GM19395 (cell line): ENCODE results near the gene FUT7.
"Not testable (repeated sequence)": the region's sequence is repeated elsewhere in the genome, so short reads cannot be mapped to it uniquely, and the experiment has no call there.

ENCODE experiments used
- ATAC-seq: cut with Tn5 transposase; IDR thresholded peaks from one replicate; pipeline ENCODE4 v1.9.1; 2021; ENCODE audit warnings: mild to moderate bottlenecking, moderate library complexity; ENCODE audit not compliant: unreplicated experiment

Gene FUT7

GRCh38 chr9:137034039-137034708 lies 2.3 kb upstream of the FUT7 start:
- ATAC-seq = no peak

GRCh38 chr9:137033481-137033880 lies 1.6 kb upstream of the FUT7 start:
- not testable (repeated sequence) for ATAC-seq

DNA sequence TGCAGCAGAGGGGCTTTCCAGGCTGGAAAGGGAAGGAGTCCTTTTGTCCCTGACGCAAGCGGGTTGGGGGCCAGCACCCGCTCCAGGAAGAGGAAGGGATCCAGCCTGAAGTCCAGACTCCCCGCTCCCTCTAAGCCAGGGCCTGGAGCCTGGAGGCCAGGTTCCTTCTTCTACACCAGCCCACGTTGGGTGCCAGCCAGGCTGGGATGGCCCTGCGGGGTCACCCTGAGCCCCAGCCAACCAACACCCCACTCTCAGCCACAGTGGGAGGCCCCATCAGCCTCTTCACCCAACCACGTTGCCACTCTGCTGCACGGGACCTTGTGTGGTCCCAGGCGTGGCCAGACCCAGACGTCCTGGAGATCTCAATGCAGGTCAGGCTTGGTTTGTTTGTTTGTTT lies 970 bp upstream of the FUT7 start:
- ATAC-seq = no peak

GRCh38 chr9:137030538-137031527 lies 1.1 kb downstream of the FUT7 start:
- ATAC-seq = no peak

- no peak for ATAC-seq
Observed at GRCh38 chr9:137030006-137030405, 1.9 kb downstream of the FUT7 start.

DNA sequence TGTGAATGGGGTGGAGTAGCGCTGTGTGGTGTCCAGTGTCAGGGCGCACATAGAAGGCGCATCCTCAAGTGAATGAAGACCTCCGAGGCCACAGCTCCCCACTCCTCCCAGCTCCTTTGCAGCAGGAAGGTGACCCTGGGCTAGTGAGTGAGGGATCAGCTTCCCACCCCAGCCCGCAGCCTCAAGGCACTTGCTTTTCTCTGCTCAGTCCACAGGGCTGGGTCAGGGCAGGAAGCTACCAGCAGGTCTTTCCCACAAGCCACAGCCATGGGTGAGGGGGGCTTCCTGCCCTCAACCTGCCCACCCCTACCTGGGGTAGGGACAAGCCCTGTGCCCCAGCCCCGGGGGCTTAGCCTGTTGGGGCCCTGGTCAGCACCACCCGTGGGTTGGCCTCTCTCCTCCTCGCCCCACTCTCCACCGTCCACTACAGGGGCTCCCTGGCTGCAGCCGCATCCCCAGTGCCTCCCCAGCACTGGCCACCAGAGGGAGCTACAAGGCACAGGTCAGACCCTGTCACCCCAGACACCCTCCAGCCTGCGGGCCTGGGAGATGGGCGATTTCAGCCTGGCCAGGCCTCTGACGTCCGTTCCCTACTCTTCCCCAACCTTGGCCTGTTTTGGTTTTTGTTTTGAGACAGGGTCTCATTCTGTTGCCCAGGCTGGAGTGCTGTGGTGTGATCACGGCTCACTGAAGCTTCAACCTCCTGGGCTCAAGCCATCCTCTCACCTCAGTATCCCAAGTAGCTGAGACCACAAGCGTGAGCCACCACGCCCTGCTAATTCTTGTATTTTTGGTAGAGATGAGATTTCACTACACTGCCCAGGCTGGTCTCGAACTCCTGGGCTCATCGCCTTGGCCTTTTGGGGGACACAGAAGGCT lies 2.6 kb downstream of the FUT7 start:
- ATAC-seq = peak; percentile 53

DNA sequence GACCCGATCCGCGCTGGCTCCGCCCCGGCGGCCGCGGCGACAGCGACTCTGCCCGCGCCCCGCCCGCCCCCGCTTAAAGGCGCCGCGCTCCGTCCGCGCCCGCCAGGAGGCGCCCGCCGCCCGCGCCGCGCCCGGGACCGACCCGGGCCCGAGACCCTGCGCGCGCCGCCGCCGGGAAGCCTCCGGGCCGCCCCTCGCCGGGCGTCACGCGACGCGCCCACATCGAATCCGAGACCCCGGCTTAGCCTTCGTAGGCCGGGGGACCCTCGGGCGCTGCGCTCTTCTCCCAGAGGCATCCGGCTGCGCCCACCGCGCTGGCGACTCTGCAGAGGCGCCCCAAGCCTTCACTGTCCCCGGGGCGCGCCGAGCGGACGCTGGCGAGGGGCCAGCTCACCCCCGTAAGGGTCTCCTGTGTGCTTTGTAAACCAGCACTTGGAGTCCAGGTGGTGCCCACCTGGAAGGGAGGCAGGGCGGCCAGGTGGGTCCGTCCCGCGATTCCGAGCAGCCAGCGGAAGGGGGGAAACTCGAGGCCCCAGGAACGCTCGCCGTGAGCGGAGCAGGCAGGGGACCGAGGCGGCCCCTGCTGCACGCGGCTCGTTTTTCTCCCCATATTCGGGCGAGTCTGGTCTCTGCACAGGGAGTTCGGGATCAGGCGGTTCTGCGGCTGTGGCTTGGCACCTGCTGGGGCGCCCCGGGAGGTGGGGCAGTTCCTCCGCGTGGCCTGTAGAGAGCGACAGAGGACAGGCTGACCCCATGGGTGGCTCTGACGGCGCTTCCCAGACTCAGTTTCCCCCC lies 3.4 kb downstream of the FUT7 start:
- no peak for ATAC-seq

DNA sequence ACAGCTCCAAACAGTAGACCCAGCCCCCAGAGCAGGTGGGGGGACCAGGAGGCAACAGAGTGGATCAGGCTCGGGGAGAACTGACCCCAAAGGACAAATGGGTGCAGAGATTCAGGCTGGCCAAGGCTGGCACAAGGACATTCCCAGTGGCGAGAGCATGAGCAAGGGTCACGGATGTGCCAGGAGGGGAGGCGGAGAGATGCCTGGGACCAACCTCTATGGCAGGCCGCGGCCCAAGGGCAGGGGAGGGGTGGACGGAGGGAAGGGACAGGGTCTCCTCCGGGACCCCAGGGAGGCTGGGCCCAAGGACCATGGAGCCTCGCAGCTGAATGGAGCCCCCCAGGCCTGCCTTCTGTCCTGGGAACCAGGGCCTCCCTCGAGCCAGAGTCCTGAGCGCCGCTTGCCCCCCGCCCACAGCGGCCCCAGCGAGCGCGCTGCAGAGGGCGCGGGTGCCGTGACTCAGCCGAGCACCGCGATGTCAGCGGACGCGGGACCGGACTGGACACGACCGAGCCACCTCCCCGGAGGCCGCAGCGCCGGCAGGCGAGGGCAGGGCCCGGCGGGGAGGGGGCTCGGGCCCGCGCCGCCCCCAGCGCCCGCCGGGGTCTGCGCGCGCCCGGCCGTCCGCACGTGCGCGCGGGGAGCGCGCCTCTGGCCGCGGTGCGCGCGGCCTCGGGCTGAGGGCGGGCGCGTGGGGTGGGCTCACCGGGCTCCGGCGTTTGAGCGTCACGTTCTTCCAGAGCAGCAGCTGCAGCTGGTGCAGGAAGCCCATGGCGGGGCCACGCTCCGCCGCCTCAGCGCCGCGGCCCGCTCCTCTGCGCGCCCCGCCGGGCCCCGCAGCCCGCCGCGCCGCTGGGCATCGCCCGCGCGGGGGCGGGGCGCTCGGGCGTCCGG lies 4.3 kb downstream of the FUT7 start, which contains the start of gene ABCA2:
ABCA2 (minus strand) TSS at position 869 of the 894 bp plus-strand sequence; CDS start at position 772, 97 bp downstream.
- ATAC-seq = no peak

GRCh38 chr9:137026828-137027227 lies 5.1 kb downstream of the FUT7 start:
- ATAC-seq = no peak

- no peak for ATAC-seq
Observed at GRCh38 chr9:137026384-137026783, 5.5 kb downstream of the FUT7 start.

DNA sequence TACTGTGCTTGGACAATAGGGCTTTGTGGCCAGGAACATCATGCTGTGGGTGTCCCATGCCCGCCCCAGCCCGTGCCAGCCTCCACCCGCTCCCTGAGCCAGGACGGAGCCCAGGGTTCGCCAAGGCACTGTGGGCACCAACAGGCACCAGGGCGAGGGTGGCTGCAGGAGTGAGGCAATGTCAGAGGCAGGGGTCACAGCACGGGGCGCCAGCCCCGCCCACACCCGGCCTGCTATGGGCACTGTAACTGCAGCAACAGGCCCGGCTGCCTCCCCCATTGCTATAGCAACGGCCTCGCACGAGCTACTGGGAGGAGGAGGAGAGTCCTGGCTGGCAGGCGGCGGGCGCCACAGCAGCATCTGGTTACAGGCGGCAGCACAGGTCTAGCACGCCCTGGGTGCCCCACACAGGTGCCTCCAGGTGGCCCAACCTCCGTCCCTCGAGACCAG lies 6.3 kb downstream of the FUT7 start:
- ATAC-seq = no peak

DNA sequence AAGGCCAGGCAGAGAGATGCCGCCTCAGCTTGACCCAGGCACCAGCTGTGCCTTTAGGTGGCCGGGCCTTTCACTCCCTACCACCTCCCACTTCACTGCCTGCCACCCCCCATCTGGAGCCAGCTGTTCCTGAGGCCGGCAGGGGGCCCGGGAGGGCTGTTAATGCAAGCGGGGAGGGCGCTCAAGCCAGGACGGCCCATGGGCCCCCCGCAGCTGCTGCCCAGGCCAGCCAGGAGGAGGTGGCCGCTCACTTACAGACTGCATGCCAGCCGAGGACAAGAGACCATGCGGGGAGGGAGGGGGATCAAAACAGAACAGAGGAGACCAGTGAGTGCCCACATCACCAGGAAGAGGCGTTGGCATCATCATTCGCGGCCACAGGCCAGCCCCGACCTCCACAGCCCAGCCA lies 8.3 kb downstream of the FUT7 start:
- no peak for ATAC-seq

DNA sequence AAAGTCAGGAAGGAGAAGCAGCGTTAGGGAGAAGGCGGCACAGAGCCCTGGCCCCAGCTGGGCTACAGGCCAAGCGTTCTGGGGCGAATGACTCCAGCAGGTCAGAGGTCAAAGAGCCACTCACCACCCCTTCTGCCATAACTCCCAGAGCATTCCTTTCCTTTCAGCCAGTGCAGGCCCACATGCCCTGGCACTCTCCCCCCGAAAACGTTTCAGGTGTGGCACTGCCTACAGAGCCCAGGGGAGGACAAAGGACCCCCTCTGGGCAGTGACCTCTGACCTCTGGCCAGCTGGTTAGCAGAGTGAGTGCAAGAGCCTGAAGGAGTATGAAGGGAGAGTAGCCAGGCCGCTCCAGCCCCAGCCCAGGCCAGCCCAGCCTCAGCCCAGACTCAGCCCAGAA lies 8.7 kb downstream of the FUT7 start:
- ATAC-seq = no peak

DNA sequence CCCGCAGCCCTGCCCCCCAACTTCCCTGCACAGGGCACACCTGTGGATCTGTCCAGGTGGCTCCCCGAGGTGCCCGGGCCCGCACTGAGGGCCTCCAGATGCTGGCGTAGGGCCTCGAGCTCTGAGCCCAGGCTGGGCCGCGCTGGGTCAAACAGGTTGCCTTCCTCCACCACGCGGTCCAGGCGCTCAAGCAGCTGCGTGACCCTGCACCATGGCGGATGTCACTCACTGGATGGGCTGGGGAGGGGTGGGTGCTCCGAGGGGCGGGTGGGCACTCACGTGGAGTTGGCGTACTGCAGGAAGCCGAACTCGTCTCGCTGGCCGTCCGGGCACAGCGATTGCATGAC lies 9.3 kb downstream of the FUT7 start:
- no peak for ATAC-seq

DNA sequence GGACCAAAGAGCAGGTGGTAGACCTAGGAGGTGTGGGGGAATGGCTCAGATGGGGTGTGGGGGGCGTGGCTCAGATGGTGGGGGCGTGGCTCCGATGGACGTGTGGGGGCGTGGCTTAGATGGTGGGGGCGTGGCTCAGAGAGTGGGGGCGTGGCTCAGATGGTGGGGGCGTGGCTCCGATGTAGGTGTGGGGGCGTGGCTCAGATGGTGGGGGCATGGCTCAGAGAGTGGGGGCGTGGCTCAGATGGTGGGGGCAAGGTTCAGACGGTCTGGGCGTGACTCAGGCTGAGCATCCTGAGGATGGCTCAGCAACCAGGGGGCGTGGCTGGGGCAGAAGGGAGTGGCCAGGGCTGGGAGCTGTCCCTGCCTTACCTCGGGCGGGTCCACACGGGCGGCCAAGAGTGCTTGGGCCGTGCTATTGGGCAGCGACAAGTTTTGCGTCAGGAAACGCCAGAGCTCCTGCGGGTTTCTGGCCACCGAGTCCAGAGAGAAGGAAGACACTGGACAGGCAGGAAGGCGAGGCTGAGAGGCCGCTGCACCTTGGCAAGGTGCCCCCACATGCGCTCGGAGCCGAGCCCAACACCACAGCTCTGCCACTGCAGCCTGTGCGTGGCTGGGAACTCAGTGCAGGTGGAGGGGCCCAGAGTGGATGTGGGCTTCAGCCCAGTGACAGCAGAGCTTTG lies 9.8 kb downstream of the FUT7 start:
- ATAC-seq = no peak

DNA sequence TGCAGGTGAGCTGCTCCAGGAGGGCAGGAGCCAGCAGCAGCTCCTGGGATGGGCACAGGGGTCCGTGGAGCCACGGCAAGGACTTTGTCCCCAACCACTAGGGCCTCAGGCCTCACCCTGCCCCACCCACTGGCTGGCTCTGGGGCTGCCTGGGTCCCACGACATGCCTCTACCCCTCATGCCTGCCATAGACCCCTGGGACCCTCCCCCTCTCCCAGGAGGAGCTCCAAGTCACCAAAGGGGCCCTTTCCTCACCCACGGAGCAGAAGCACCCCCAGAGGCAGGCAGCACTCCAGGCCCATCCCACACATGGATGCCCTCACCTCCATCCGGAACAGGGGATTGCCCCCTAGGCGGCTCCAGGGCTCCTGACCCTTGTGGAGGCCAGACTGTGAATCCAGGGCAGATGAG lies 10.3 kb downstream of the FUT7 start:
- ATAC-seq = no peak

DNA sequence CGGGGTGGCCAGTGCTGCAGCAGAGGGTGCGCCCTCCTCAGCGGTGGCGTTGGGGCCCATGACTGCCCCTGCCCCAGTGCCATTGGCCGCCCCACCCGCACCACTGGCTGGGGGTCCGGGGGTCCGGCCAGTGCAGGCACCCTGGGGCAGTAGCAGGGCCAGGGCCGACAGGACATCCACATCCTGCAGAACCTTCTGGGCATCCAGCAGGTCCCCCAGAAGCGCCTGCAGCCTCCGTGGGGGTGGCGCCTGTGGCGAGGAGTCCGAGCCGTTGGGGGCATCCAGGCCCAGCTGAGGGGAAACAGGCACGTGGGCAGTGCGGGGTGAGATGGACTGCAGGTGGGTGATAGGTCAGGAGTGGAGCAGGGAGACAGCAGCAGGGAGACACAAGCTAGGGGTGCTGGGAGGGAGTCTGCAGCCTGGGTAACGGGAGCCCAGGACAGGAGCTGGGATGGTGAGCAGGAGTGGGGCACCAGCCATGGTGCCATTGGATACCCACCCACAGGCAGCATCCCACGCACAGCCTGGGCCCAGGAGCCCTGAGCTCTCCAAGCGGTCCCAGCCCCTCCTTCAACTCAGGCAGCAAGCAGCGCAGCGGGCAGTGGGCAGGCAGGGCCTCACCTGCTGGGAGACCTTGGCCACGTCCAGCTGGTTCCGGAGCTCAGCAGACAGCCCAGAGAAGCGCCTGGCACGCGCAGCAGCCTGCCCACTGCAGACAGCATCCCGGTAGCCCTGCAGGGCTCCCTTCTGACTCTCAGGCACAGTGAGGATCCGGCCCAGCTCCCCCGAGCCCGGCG lies 10.9 kb downstream of the FUT7 start:
- no peak for ATAC-seq
